ENCODE data around the gene TUBG2. TPM values are rescaled to one million over a fixed set of nuclear protein-coding genes. Genes with fewer than 3 reads are reported as not detected.

Gene TUBG2
- total RNA-seq, 2 experiments from 2014 or later, result 10.4 to 23.4 TPM

Small RNAs within 50 kb of the gene (microRNA-seq; reads per million reads assigned to microRNA genes)
- gene MIR6780A (ENCODE audit: borderline replicate concordance), result not detected

Small RNAs within 50 kb of the gene (small RNA-seq; reads per million reads assigned to genes)
- gene MIR6780A, result not detected

Other genes starting within 250 kb of the TUBG2 start
- not detected in 2 replicates for gene CAVIN1, start 236.0 kb upstream of the TUBG2 start, total RNA-seq (2014; rRNA removed; shearing (Covaris generic))
- gene CAVIN1, start 236.0 kb upstream of the TUBG2 start, total RNA-seq (2022), result 0.08 TPM in 1 of 2 replicates, not detected in the other
- gene ATP6V0A1, start 200.4 kb upstream of the TUBG2 start, total RNA-seq (2014; rRNA removed; shearing (Covaris generic)), result 19.8 and 27.2 TPM in 2 replicates
- 33.4 and 46.9 TPM in 2 replicates for gene ATP6V0A1, start 200.4 kb upstream of the TUBG2 start, total RNA-seq (2022)
- gene NAGLU, start 123.0 kb upstream of the TUBG2 start, total RNA-seq (2014; rRNA removed; shearing (Covaris generic)), result 25.3 and 37.6 TPM in 2 replicates
- 42.8 and 46.6 TPM in 2 replicates for gene NAGLU, start 123.0 kb upstream of the TUBG2 start, total RNA-seq (2022)
- 1.1 and 2.5 TPM in 2 replicates for gene HSD17B1, start 106.4 kb upstream of the TUBG2 start, total RNA-seq (2014; rRNA removed; shearing (Covaris generic))
- gene HSD17B1, start 106.4 kb upstream of the TUBG2 start, total RNA-seq (2022), result 2.1 and 2.2 TPM in 2 replicates
- 32.6 and 42.9 TPM in 2 replicates for gene COASY, start 97.1 kb upstream of the TUBG2 start, total RNA-seq (2014; rRNA removed; shearing (Covaris generic))
- 123 and 125 TPM in 2 replicates for gene COASY, start 97.1 kb upstream of the TUBG2 start, total RNA-seq (2022)
- gene MLX, start 92.2 kb upstream of the TUBG2 start, total RNA-seq (2014; rRNA removed; shearing (Covaris generic)), result 31.6 and 33.6 TPM in 2 replicates
- 51.2 and 53.5 TPM in 2 replicates for gene MLX, start 92.2 kb upstream of the TUBG2 start, total RNA-seq (2022)
- gene PSMC3IP, start 81.6 kb upstream of the TUBG2 start, total RNA-seq (2014; rRNA removed; shearing (Covaris generic)), result 27.3 and 40.5 TPM in 2 replicates
- 33.3 and 36.4 TPM in 2 replicates for gene PSMC3IP, start 81.6 kb upstream of the TUBG2 start, total RNA-seq (2022)
- gene RETREG3, start 49.9 kb upstream of the TUBG2 start, total RNA-seq (2014; rRNA removed; shearing (Covaris generic)), result 33.5 and 34.1 TPM in 2 replicates
- 50.5 and 54.5 TPM in 2 replicates for gene RETREG3, start 49.9 kb upstream of the TUBG2 start, total RNA-seq (2022)
- 93.7 and 113 TPM in 2 replicates for gene TUBG1, start 49.6 kb upstream of the TUBG2 start, total RNA-seq (2014; rRNA removed; shearing (Covaris generic))
- gene TUBG1, start 49.6 kb upstream of the TUBG2 start, total RNA-seq (2022), result 112 and 114 TPM in 2 replicates
- gene PLEKHH3, start 17.7 kb downstream of the TUBG2 start, total RNA-seq (2014; rRNA removed; shearing (Covaris generic)), result 17.0 and 24.4 TPM in 2 replicates
- 42.9 and 47.5 TPM in 2 replicates for gene PLEKHH3, start 17.7 kb downstream of the TUBG2 start, total RNA-seq (2022)
- gene CCR10, start 22.6 kb downstream of the TUBG2 start, total RNA-seq (2014; rRNA removed; shearing (Covaris generic)), result 0.82 and 1.0 TPM in 2 replicates
- gene CCR10, start 22.6 kb downstream of the TUBG2 start, total RNA-seq (2022), result 2.0 and 3.3 TPM in 2 replicates
- 0.95 and 1.0 TPM in 2 replicates for gene CNTNAP1, start 23.2 kb downstream of the TUBG2 start, total RNA-seq (2014; rRNA removed; shearing (Covaris generic))
- 6.8 TPM in 2 replicates for gene CNTNAP1, start 23.2 kb downstream of the TUBG2 start, total RNA-seq (2022)
- 56.6 and 57.1 TPM in 2 replicates for gene EZH1, start 85.8 kb downstream of the TUBG2 start, total RNA-seq (2014; rRNA removed; shearing (Covaris generic))
- 62.4 and 84.4 TPM in 2 replicates for gene EZH1, start 85.8 kb downstream of the TUBG2 start, total RNA-seq (2022)
- not detected in 2 replicates for gene RAMP2, start 101.9 kb downstream of the TUBG2 start, total RNA-seq (2014; rRNA removed; shearing (Covaris generic))
- not detected in 2 replicates for gene RAMP2, start 101.9 kb downstream of the TUBG2 start, total RNA-seq (2022)
- 70.7 and 78.4 TPM in 2 replicates for gene VPS25, start 114.2 kb downstream of the TUBG2 start, total RNA-seq (2014; rRNA removed; shearing (Covaris generic))
- 83.9 and 84.1 TPM in 2 replicates for gene VPS25, start 114.2 kb downstream of the TUBG2 start, total RNA-seq (2022)
- 1.2 and 2.4 TPM in 2 replicates for gene WNK4, start 121.3 kb downstream of the TUBG2 start, total RNA-seq (2014; rRNA removed; shearing (Covaris generic))
- gene WNK4, start 121.3 kb downstream of the TUBG2 start, total RNA-seq (2022), result 8.3 and 10.9 TPM in 2 replicates
- gene COA3, start 139.4 kb downstream of the TUBG2 start, total RNA-seq (2014; rRNA removed; shearing (Covaris generic)), result 36.6 and 38.2 TPM in 2 replicates
- gene COA3, start 139.4 kb downstream of the TUBG2 start, total RNA-seq (2022), result 32.1 and 34.9 TPM in 2 replicates
- 0.06 TPM in 1 of 2 replicates, not detected in the other for gene CNTD1, start 139.6 kb downstream of the TUBG2 start, total RNA-seq (2014; rRNA removed; shearing (Covaris generic))
- not detected in 2 replicates for gene CNTD1, start 139.6 kb downstream of the TUBG2 start, total RNA-seq (2022)
- 75.7 and 103 TPM in 2 replicates for gene BECN1, start 165.0 kb downstream of the TUBG2 start, total RNA-seq (2014; rRNA removed; shearing (Covaris generic))
- 73.2 and 78.8 TPM in 2 replicates for gene BECN1, start 165.0 kb downstream of the TUBG2 start, total RNA-seq (2022)
- 80.3 and 81.9 TPM in 2 replicates for gene PSME3, start 174.1 kb downstream of the TUBG2 start, total RNA-seq (2014; rRNA removed; shearing (Covaris generic))
- gene PSME3, start 174.1 kb downstream of the TUBG2 start, total RNA-seq (2022), result 122 and 167 TPM in 2 replicates
- 2.0 and 3.3 TPM in 2 replicates for gene AOC2, start 185.3 kb downstream of the TUBG2 start, total RNA-seq (2014; rRNA removed; shearing (Covaris generic))
- 5.0 and 5.4 TPM in 2 replicates for gene AOC2, start 185.3 kb downstream of the TUBG2 start, total RNA-seq (2022)
- 0.23 and 0.73 TPM in 2 replicates for gene AOC3, start 191.9 kb downstream of the TUBG2 start, total RNA-seq (2014; rRNA removed; shearing (Covaris generic))
- gene AOC3, start 191.9 kb downstream of the TUBG2 start, total RNA-seq (2022), result 2.5 and 3.6 TPM in 2 replicates
- 0.85 and 1.1 TPM in 2 replicates for gene G6PC1, start 241.5 kb downstream of the TUBG2 start, total RNA-seq (2014; rRNA removed; shearing (Covaris generic))
- 1.9 and 2.6 TPM in 2 replicates for gene G6PC1, start 241.5 kb downstream of the TUBG2 start, total RNA-seq (2022)

Measured in OCI-LY7 (cell line).